Uterus (tissue), 2 donors: ENCODE results near the gene PLXND1.

Experiments
- POLR2A ChIP-seq, 2 donors: fragments of 450-650 bp; IDR thresholded peaks; one replicate each; pipeline ENCODE4 v1.6.1; 2016; ENCODE audit warnings: antibody characterized with exemption in 2 of 2, mild to moderate bottlenecking in 1 of 2, moderate library complexity in 1 of 2
- TF ChIP-seq, protein P1 (sequence below), 4 experiments: fragments of 200-600 bp in 2 of 4; fragments of 450-650 bp in 2 of 4; sonication (generic) in 2 of 4; IDR thresholded peaks; one replicate each; pipeline ENCODE4 v1.5.1; 2016 to 2019; ENCODE audit warnings: antibody characterized with exemption in 4 of 4, mild to moderate bottlenecking in 2 of 4, moderate library complexity in 1 of 4

DNA sequence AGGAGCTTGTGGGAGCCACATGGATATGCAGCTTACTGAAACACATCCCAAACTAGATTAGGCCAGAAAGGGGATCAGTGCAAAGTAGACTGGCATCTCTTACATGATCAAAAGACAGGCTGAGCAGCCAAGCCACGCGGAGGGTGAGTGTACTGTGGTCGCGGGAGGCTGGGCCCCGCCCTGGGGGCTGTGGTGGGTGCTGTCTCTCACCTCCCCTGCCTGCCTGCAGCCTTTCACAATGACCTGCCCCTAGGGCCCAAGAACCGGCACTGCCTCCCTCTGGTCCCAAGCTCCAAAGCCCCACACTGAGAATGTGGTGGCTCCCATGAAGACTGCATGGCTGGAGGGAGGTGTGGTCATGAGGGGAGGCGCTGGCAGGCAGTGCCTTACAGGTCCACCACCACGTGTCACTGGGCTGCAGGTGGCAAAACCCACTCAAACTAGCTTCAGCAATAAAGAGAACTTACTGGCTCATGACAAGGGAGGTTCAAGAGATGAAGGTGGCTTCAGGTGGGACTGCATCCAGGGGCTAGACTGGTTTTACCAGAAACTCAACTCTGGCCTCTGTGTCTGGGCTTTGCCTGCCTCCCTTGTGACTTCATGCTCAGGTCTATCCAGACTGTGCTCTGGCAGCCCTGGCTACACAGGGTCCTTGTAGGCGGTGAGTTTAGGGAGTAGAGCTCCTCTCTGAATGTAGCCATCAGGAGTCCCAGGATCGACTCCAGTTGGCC, 27.4 kb upstream of the PLXND1 start:
- no peak for TF ChIP-seq POLR2A (IDR thresholded peaks at IDR 0.05)
- TF ChIP-seq, protein P1, sequence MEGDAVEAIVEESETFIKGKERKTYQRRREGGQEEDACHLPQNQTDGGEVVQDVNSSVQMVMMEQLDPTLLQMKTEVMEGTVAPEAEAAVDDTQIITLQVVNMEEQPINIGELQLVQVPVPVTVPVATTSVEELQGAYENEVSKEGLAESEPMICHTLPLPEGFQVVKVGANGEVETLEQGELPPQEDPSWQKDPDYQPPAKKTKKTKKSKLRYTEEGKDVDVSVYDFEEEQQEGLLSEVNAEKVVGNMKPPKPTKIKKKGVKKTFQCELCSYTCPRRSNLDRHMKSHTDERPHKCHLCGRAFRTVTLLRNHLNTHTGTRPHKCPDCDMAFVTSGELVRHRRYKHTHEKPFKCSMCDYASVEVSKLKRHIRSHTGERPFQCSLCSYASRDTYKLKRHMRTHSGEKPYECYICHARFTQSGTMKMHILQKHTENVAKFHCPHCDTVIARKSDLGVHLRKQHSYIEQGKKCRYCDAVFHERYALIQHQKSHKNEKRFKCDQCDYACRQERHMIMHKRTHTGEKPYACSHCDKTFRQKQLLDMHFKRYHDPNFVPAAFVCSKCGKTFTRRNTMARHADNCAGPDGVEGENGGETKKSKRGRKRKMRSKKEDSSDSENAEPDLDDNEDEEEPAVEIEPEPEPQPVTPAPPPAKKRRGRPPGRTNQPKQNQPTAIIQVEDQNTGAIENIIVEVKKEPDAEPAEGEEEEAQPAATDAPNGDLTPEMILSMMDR (IDR thresholded peaks at IDR 0.05): no peak
